GM21515 (cell line): ENCODE results near the gene SLC18A2.
"Not testable (repeated sequence)": the region's sequence is repeated elsewhere in the genome, so short reads cannot be mapped to it uniquely, and the experiment has no call there.

Experiments
- ATAC-seq: cut with Tn5 transposase; IDR thresholded peaks from one replicate; pipeline ENCODE4 v1.9.1; 2021; ENCODE audit not compliant: unreplicated experiment

Gene SLC18A2

GRCh38 chr10:117262291-117262902 lies 21.5 kb downstream of the SLC18A2 start:
- ATAC-seq: no peak

GRCh38 chr10:117262903-117263293 lies 22.0 kb downstream of the SLC18A2 start:
- no peak for ATAC-seq

GRCh38 chr10:117264782-117265181 lies 23.9 kb downstream of the SLC18A2 start:
- ATAC-seq: no peak

- no peak for ATAC-seq
Measured at GRCh38 chr10:117266400-117266799, 25.5 kb downstream of the SLC18A2 start.

- ATAC-seq: no peak
Measured at GRCh38 chr10:117266812-117267211, 25.9 kb downstream of the SLC18A2 start.

GRCh38 chr10:117268258-117268657 lies 27.3 kb downstream of the SLC18A2 start:
- ATAC-seq: no peak

GRCh38 chr10:117268907-117269306 lies 28.0 kb downstream of the SLC18A2 start:
- no peak for ATAC-seq

- ATAC-seq: no peak
Measured at GRCh38 chr10:117271427-117271826, 30.5 kb downstream of the SLC18A2 start.

GRCh38 chr10:117272195-117273076 lies 31.5 kb downstream of the SLC18A2 start:
- no peak for ATAC-seq

- ATAC-seq: no peak
Measured at GRCh38 chr10:117273980-117274379, 33.1 kb downstream of the SLC18A2 start.

GRCh38 chr10:117274509-117274908 lies 33.6 kb downstream of the SLC18A2 start:
- no peak for ATAC-seq

GRCh38 chr10:117275121-117275520 lies 34.2 kb downstream of the SLC18A2 start:
- ATAC-seq: no peak

- no peak for ATAC-seq
Measured at GRCh38 chr10:117277675-117278074, 36.8 kb downstream of the SLC18A2 start.

- no peak for ATAC-seq
Measured at GRCh38 chr10:117284716-117285494, 44.0 kb downstream of the SLC18A2 start.

- not testable (repeated sequence) for ATAC-seq
Measured at GRCh38 chr10:117290872-117291271, 50.0 kb downstream of the SLC18A2 start.

- ATAC-seq: no peak
Measured at GRCh38 chr10:117294039-117294645, 53.2 kb downstream of the SLC18A2 start.

GRCh38 chr10:117294735-117295134 lies 53.8 kb downstream of the SLC18A2 start:
- ATAC-seq: no peak

- no peak for ATAC-seq
Measured at GRCh38 chr10:117298219-117298618, 57.3 kb downstream of the SLC18A2 start.

GRCh38 chr10:117299435-117299834 lies 58.5 kb downstream of the SLC18A2 start:
- no peak for ATAC-seq

GRCh38 chr10:117300671-117301070 lies 59.8 kb downstream of the SLC18A2 start:
- no peak for ATAC-seq

GRCh38 chr10:117303451-117303850 lies 62.5 kb downstream of the SLC18A2 start:
- not testable (repeated sequence) for ATAC-seq
